ENCODE data around the gene SIK1. TPM values are rescaled to one million over a fixed set of nuclear protein-coding genes. Genes with fewer than 3 reads are reported as not detected.
"Not testable (repeated sequence)": the region's sequence is repeated elsewhere in the genome, so short reads cannot be mapped to it uniquely, and the experiment has no call there.

The SIK1 gene
- total RNA-seq, 1 donor from 2014 or later: 0.65 TPM

GRCh38 chr21:43398000-43398399, 28.9 kb downstream of the SIK1 start:
- not testable (repeated sequence) for H3K27ac Mint-ChIP-seq; H3K4me3 ChIP-seq; H3K27me3 Mint-ChIP-seq (ENCODE audit: insufficient read depth, low read depth); H4K20me1 ChIP-seq (ENCODE audit: low read depth); H3K36me3 ChIP-seq; H3K27ac ChIP-seq; H3K27me3 ChIP-seq; H3K36me3 Mint-ChIP-seq; H3K9me3 ChIP-seq (ENCODE audit: low read depth); H3K4me1 Mint-ChIP-seq; H3K79me2 ChIP-seq (ENCODE audit: low read depth); H3K9ac ChIP-seq; H3K4me2 ChIP-seq; H3F3A ChIP-seq (ENCODE audit: low read depth); H3K9me3 Mint-ChIP-seq; H3K4me3 Mint-ChIP-seq; DNase-seq (ENCODE audit: low spot score); H3K4me1 ChIP-seq; H2AFZ ChIP-seq (replicated peaks)

GRCh38 chr21:43397439-43397808, 29.5 kb downstream of the SIK1 start:
- not testable (repeated sequence) for H3K4me2 ChIP-seq; H3K36me3 Mint-ChIP-seq; H3K27me3 Mint-ChIP-seq (ENCODE audit: insufficient read depth, low read depth); H4K20me1 ChIP-seq (ENCODE audit: low read depth); H3K4me1 ChIP-seq; H3K36me3 ChIP-seq; H3K9me3 Mint-ChIP-seq; H3K4me3 ChIP-seq; DNase-seq (ENCODE audit: low spot score); H3K27me3 ChIP-seq; H3K9ac ChIP-seq; H3F3A ChIP-seq (ENCODE audit: low read depth); H3K9me3 ChIP-seq (ENCODE audit: low read depth); H3K4me3 Mint-ChIP-seq; H3K27ac Mint-ChIP-seq; H3K79me2 ChIP-seq (ENCODE audit: low read depth); H3K4me1 Mint-ChIP-seq; H2AFZ ChIP-seq (replicated peaks); H3K27ac ChIP-seq

GRCh38 chr21:43396788-43397438, 30.0 kb downstream of the SIK1 start:
- H3K4me3 Mint-ChIP-seq; H3K9ac ChIP-seq; H3K4me3 ChIP-seq; H3K4me1 Mint-ChIP-seq; H3K4me2 ChIP-seq; H3K9me3 Mint-ChIP-seq; H3K27ac ChIP-seq; H4K20me1 ChIP-seq (ENCODE audit: low read depth); H3K27me3 ChIP-seq; H3K36me3 Mint-ChIP-seq; H3K4me1 ChIP-seq; H3F3A ChIP-seq (ENCODE audit: low read depth); H2AFZ ChIP-seq (replicated peaks); DNase-seq (ENCODE audit: low spot score); H3K79me2 ChIP-seq (ENCODE audit: low read depth); H3K36me3 ChIP-seq; H3K9me3 ChIP-seq (ENCODE audit: low read depth); H3K27ac Mint-ChIP-seq; H3K27me3 Mint-ChIP-seq (ENCODE audit: insufficient read depth, low read depth): not testable (repeated sequence)

- H3K9ac ChIP-seq; H3K4me3 Mint-ChIP-seq; H3K27ac Mint-ChIP-seq; H4K20me1 ChIP-seq (ENCODE audit: low read depth); H3K9me3 Mint-ChIP-seq; H2AFZ ChIP-seq (replicated peaks); H3K79me2 ChIP-seq (ENCODE audit: low read depth); H3K27me3 Mint-ChIP-seq (ENCODE audit: insufficient read depth, low read depth); H3K27ac ChIP-seq; H3K27me3 ChIP-seq; H3K4me3 ChIP-seq; H3K4me1 ChIP-seq; H3K9me3 ChIP-seq (ENCODE audit: low read depth); H3K4me1 Mint-ChIP-seq; H3K36me3 ChIP-seq; H3K36me3 Mint-ChIP-seq; DNase-seq (ENCODE audit: low spot score); H3K4me2 ChIP-seq; H3F3A ChIP-seq (ENCODE audit: low read depth): not testable (repeated sequence)
Measured at GRCh38 chr21:43383351-43383750, 43.6 kb downstream of the SIK1 start.

- H3K9me3 Mint-ChIP-seq; H3K36me3 ChIP-seq; H3K4me2 ChIP-seq; H3K9ac ChIP-seq; H3K27ac ChIP-seq; H3K27me3 ChIP-seq; H3K4me3 ChIP-seq; H3K27ac Mint-ChIP-seq; DNase-seq (ENCODE audit: low spot score); H3K4me1 Mint-ChIP-seq; H3F3A ChIP-seq (ENCODE audit: low read depth); H3K27me3 Mint-ChIP-seq (ENCODE audit: insufficient read depth, low read depth); H3K79me2 ChIP-seq (ENCODE audit: low read depth); H2AFZ ChIP-seq (replicated peaks); H3K9me3 ChIP-seq (ENCODE audit: low read depth); H3K36me3 Mint-ChIP-seq; H3K4me3 Mint-ChIP-seq; H3K4me1 ChIP-seq; H4K20me1 ChIP-seq (ENCODE audit: low read depth): not testable (repeated sequence)
Measured at GRCh38 chr21:43382902-43383301, 44.0 kb downstream of the SIK1 start.

GRCh38 chr21:43380852-43381533, 45.9 kb downstream of the SIK1 start:
- H3K4me1 Mint-ChIP-seq; H3K4me3 Mint-ChIP-seq; H3F3A ChIP-seq (ENCODE audit: low read depth); H4K20me1 ChIP-seq (ENCODE audit: low read depth); H3K4me2 ChIP-seq; H3K36me3 Mint-ChIP-seq; H3K4me1 ChIP-seq; H3K27me3 Mint-ChIP-seq (ENCODE audit: insufficient read depth, low read depth); H3K9ac ChIP-seq; DNase-seq (ENCODE audit: low spot score); H3K9me3 Mint-ChIP-seq; H3K27ac ChIP-seq; H3K4me3 ChIP-seq; H3K79me2 ChIP-seq (ENCODE audit: low read depth); H3K36me3 ChIP-seq; H3K27ac Mint-ChIP-seq; H3K27me3 ChIP-seq; H3K9me3 ChIP-seq (ENCODE audit: low read depth); H2AFZ ChIP-seq (replicated peaks): not testable (repeated sequence)

- DNase-seq (ENCODE audit: low spot score); H3K4me3 Mint-ChIP-seq; H3K36me3 ChIP-seq; H3K36me3 Mint-ChIP-seq; H2AFZ ChIP-seq (replicated peaks); H3K9ac ChIP-seq; H3K4me2 ChIP-seq; H3F3A ChIP-seq (ENCODE audit: low read depth); H3K27ac Mint-ChIP-seq; H3K27me3 ChIP-seq; H3K9me3 ChIP-seq (ENCODE audit: low read depth); H3K27ac ChIP-seq; H3K79me2 ChIP-seq (ENCODE audit: low read depth); H3K9me3 Mint-ChIP-seq; H3K4me1 Mint-ChIP-seq; H3K27me3 Mint-ChIP-seq (ENCODE audit: insufficient read depth, low read depth); H3K4me1 ChIP-seq; H3K4me3 ChIP-seq; H4K20me1 ChIP-seq (ENCODE audit: low read depth): not testable (repeated sequence)
Measured at GRCh38 chr21:43380337-43380736, 46.6 kb downstream of the SIK1 start.

GRCh38 chr21:43379626-43380122, 47.3 kb downstream of the SIK1 start:
- not testable (repeated sequence) for H3K36me3 ChIP-seq; H3K27ac ChIP-seq; H4K20me1 ChIP-seq (ENCODE audit: low read depth); H3K27me3 Mint-ChIP-seq (ENCODE audit: insufficient read depth, low read depth); DNase-seq (ENCODE audit: low spot score); H3K27me3 ChIP-seq; H3F3A ChIP-seq (ENCODE audit: low read depth); H3K4me1 ChIP-seq; H3K27ac Mint-ChIP-seq; H3K9me3 Mint-ChIP-seq; H3K4me3 Mint-ChIP-seq; H3K9ac ChIP-seq; H3K4me1 Mint-ChIP-seq; H2AFZ ChIP-seq (replicated peaks); H3K4me2 ChIP-seq; H3K79me2 ChIP-seq (ENCODE audit: low read depth); H3K36me3 Mint-ChIP-seq; H3K4me3 ChIP-seq; H3K9me3 ChIP-seq (ENCODE audit: low read depth)

Data from neural progenitor cell (in vitro differentiated cells).